ENCODE measurements around the gene HRCT1. TPM values are rescaled to one million over a fixed set of nuclear protein-coding genes. Genes with fewer than 3 reads are reported as not detected.

HRCT1 gene
- total RNA-seq, 1 experiment from 2014 or later: 1.7 TPM

DNA sequence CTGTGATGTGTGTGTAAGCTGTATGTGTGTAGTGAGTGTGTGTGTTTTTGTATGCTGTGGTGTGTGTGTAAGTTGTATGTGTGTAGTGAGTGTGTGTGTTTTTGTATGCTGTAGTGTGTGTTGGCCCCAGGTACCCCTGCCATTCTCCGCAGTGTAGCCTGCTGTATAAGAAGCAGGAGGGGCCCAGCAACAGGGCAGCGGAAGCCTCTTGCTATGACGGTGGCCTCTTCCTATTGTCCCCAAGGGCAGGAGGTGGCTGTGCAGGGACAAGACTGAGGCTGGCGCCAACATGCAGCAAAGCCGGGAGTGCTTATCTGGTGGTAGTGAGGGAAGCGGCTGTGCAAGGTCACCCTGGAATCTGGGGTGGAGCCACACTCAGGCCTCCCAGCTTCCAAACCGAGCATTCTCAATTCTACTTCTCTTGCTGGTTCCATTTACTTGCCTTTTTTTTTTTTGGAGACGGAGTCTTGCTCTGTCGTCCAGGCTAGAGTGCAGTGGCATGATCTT, 8.4 kb downstream of the HRCT1 start:
- no peaks in the 10 kb centered on the region for H3F3A ChIP-seq (ENCODE audit: low read length, unreplicated experiment)
- H3K27me3 ChIP-seq (ENCODE audit: low read length): no peaks in the 10 kb centered on the region
- no peaks in the 10 kb centered on the region for H3K79me2 ChIP-seq (ENCODE audit: low read length)
- ChIA-PET POLR2A (ENCODE audit: unreplicated experiment) (no interaction called here), CTCF (no interaction called here)
- H2AFZ ChIP-seq (ENCODE audit: low read length): no peak overlapping the region
- H3K9me3 ChIP-seq (ENCODE audit: low read length): no peaks in the 10 kb centered on the region
- H3K9ac ChIP-seq (ENCODE audit: low read length): no peak overlapping the region
- intact Hi-C loops (cut with micrococcal nuclease): no loop called here
- no peak; the same call in 1 of the 2 replicates for ATAC-seq
- H3K27ac ChIP-seq (ENCODE audit: low read length): no peak overlapping the region
- no peaks in the 10 kb centered on the region for H3K9me2 ChIP-seq (replicated peaks; ENCODE audit: low read length)
- no TSS peak for BruUV-seq (replicated peaks)
- no peak overlapping the region for H3K4me3 ChIP-seq (ENCODE audit: low read length)
- no peak overlapping the region for H3K4me2 ChIP-seq (ENCODE audit: low read length)
- H3K4me1 ChIP-seq (ENCODE audit: insufficient read depth, low read length): peaks cover 22% of the 10 kb centered on the region
- no peaks in the 10 kb centered on the region for H4K20me1 ChIP-seq (ENCODE audit: low read length)
- H3K36me3 ChIP-seq (ENCODE audit: low read depth, low read length): no peaks in the 10 kb centered on the region
- TF ChIP-seq EZH2 (IDR thresholded peaks at IDR 0.05; ENCODE audit: low read length, unreplicated experiment): no peak
- no peak for TF ChIP-seq EZH2phosphoT487 (IDR thresholded peaks at IDR 0.05; ENCODE audit: borderline replicate concordance, low read length)
- no peak for TF ChIP-seq CTCF (conservative IDR thresholded peaks at IDR 0.05; ENCODE audit: low read depth, low read length)
- DNase-seq: no peak

- no peaks in the 10 kb centered on the region for H3F3A ChIP-seq (ENCODE audit: low read length, unreplicated experiment)
- H3K9me3 ChIP-seq (ENCODE audit: low read length): no peaks in the 10 kb centered on the region
- H3K9ac ChIP-seq (ENCODE audit: low read length): no peak overlapping the region
- no peaks in the 10 kb centered on the region for H4K20me1 ChIP-seq (ENCODE audit: low read length)
- H3K4me2 ChIP-seq (ENCODE audit: low read length): no peak overlapping the region
- BruUV-seq (replicated peaks): no TSS peak
- H2AFZ ChIP-seq (ENCODE audit: low read length): no peak overlapping the region
- ChIA-PET CTCF (interaction anchor here (0.6 kb wide), 1 partner anchor 88 kb away, joined by 6 read pairs; no protein-coding TSS in a partner anchor), POLR2A (ENCODE audit: unreplicated experiment) (no interaction called here)
- no peak for TF ChIP-seq CTCF (conservative IDR thresholded peaks at IDR 0.05; ENCODE audit: low read depth, low read length)
- TF ChIP-seq EZH2phosphoT487 (IDR thresholded peaks at IDR 0.05; ENCODE audit: borderline replicate concordance, low read length): no peak
- no peak for TF ChIP-seq EZH2 (IDR thresholded peaks at IDR 0.05; ENCODE audit: low read length, unreplicated experiment)
- no peak overlapping the region for H3K27ac ChIP-seq (ENCODE audit: low read length)
- H3K4me3 ChIP-seq (ENCODE audit: low read length): no peak overlapping the region
- intact Hi-C loops (cut with micrococcal nuclease): no loop called here
- peaks cover 15% of the 10 kb centered on the region for H3K4me1 ChIP-seq (ENCODE audit: insufficient read depth, low read length)
- H3K27me3 ChIP-seq (ENCODE audit: low read length): no peaks in the 10 kb centered on the region
- DNase-seq (no peak), ATAC-seq (no peak)
- no peaks in the 10 kb centered on the region for H3K79me2 ChIP-seq (ENCODE audit: low read length)
- no peaks in the 10 kb centered on the region for H3K9me2 ChIP-seq (replicated peaks; ENCODE audit: low read length)
- no peaks in the 10 kb centered on the region for H3K36me3 ChIP-seq (ENCODE audit: low read depth, low read length)
These were observed 9.8 kb downstream of the HRCT1 start for GRCh38 chr9:35915681-35916294.

DNA sequence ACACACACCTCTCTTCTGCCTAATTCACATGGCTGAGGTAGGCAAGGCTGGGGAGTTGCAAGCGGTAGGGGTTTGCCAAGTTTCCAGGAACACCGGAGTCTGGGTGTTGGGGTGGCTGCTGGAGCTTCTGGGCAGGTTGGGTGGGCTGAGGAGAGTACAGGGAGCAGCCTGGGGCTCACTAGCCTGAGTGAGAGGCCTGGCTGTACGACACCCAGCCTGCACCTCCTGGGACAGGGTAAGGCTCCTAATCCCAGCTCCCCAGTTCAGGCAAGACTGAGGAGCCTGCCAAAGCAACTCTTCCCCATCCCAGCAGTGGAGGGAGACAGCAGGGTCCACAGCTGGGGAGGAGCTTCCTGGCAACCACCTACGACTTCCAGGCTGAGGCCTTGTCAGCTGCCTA, 11.3 kb downstream of the HRCT1 start:
- TF ChIP-seq EZH2 (IDR thresholded peaks at IDR 0.05; ENCODE audit: low read length, unreplicated experiment) (no peak), EZH2phosphoT487 (IDR thresholded peaks at IDR 0.05; ENCODE audit: borderline replicate concordance, low read length) (no peak), CTCF (conservative IDR thresholded peaks at IDR 0.05; ENCODE audit: low read depth, low read length) (no peak)

More for the DNA sequence above, 11.3 kb downstream of the HRCT1 start:
- Histone ChIP-seq H3F3A (ENCODE audit: low read length, unreplicated experiment) (no peaks in the 10 kb centered on the region), H3K4me3 (ENCODE audit: low read length) (no peak overlapping the region), H3K9me2 (replicated peaks; ENCODE audit: low read length) (no peaks in the 10 kb centered on the region), H3K9me3 (ENCODE audit: low read length) (no peaks in the 10 kb centered on the region), H4K20me1 (ENCODE audit: low read length) (no peaks in the 10 kb centered on the region), H3K9ac (ENCODE audit: low read length) (no peak overlapping the region), H3K79me2 (ENCODE audit: low read length) (no peaks in the 10 kb centered on the region), H3K27me3 (ENCODE audit: low read length) (no peaks in the 10 kb centered on the region), H3K4me2 (ENCODE audit: low read length) (no peak overlapping the region), H3K36me3 (ENCODE audit: low read depth, low read length) (no peaks in the 10 kb centered on the region), H2AFZ (ENCODE audit: low read length) (no peak overlapping the region), H3K27ac (ENCODE audit: low read length) (no peak overlapping the region), H3K4me1 (ENCODE audit: insufficient read depth, low read length) (0 out of 2 replicates have a peak, but pooled peaks cover 7% of the 10 kb centered on the region)
- ChIA-PET CTCF (no interaction called here), POLR2A (ENCODE audit: unreplicated experiment) (no interaction called here)
- BruUV-seq (replicated peaks): no TSS peak
- ATAC-seq (no peak), DNase-seq (no peak)
- intact Hi-C loops (cut with micrococcal nuclease): no loop called here
